ENCODE data around the gene ANAPC16.
"Not testable (repeated sequence)": the region's sequence is repeated elsewhere in the genome, so short reads cannot be mapped to it uniquely, and the experiment has no call there.

Gene ANAPC16

GRCh38 chr10:72243822-72244437 is 28.1 kb downstream of the ANAPC16 start:
- no peak for DNase-seq (ENCODE audit: low spot score)

- DNase-seq (ENCODE audit: low spot score): no peak
Measured at GRCh38 chr10:72244573-72245038, 28.8 kb downstream of the ANAPC16 start.

- DNase-seq (ENCODE audit: low spot score): no peak
Measured at GRCh38 chr10:72245949-72246525, 30.2 kb downstream of the ANAPC16 start.

- peak; percentile 74 for DNase-seq (ENCODE audit: low spot score)
Measured at GRCh38 chr10:72248468-72249151, 32.8 kb downstream of the ANAPC16 start.

GRCh38 chr10:72249176-72249862 is 33.5 kb downstream of the ANAPC16 start:
- DNase-seq (ENCODE audit: low spot score): not testable (repeated sequence)

- DNase-seq (ENCODE audit: low spot score): no peak
Measured at GRCh38 chr10:72250666-72251065, 34.9 kb downstream of the ANAPC16 start.

- no peak for DNase-seq (ENCODE audit: low spot score)
Measured at GRCh38 chr10:72251635-72252034, 35.8 kb downstream of the ANAPC16 start.

- DNase-seq (ENCODE audit: low spot score): no peak
Measured at GRCh38 chr10:72252972-72253371, 37.2 kb downstream of the ANAPC16 start.

- DNase-seq (ENCODE audit: low spot score): no peak
Measured at GRCh38 chr10:72253578-72253977, 37.8 kb downstream of the ANAPC16 start.

- DNase-seq (ENCODE audit: low spot score): peak; percentile 88
Measured at GRCh38 chr10:72254813-72255568, 39.2 kb downstream of the ANAPC16 start.

GRCh38 chr10:72255977-72256729 is 40.3 kb downstream of the ANAPC16 start:
- no peak for DNase-seq (ENCODE audit: low spot score)

GRCh38 chr10:72257051-72257892 is 41.5 kb downstream of the ANAPC16 start:
- no peak for DNase-seq (ENCODE audit: low spot score)

GRCh38 chr10:72258617-72259016 is 42.8 kb downstream of the ANAPC16 start:
- no peak for DNase-seq (ENCODE audit: low spot score)

- no peak for DNase-seq (ENCODE audit: low spot score)
Measured at GRCh38 chr10:72259491-72260238, 43.9 kb downstream of the ANAPC16 start.

GRCh38 chr10:72260239-72260975 is 44.6 kb downstream of the ANAPC16 start:
- peak; percentile 93 for DNase-seq (ENCODE audit: low spot score)

- DNase-seq (ENCODE audit: low spot score): no peak
Measured at GRCh38 chr10:72260976-72261783, 45.4 kb downstream of the ANAPC16 start.

- no peak for DNase-seq (ENCODE audit: low spot score)
Measured at GRCh38 chr10:72261784-72262404, 46.1 kb downstream of the ANAPC16 start.
